K562 (cell line): ENCODE measurements around the gene AGAP1.

Experiments used
- CBX3 ChIP-seq, 2 experiments: IDR thresholded peaks; 1 replicate in 1 of 2; 2 replicates in 1 of 2; pipeline ENCODE4 v1.6.1; 2012; ENCODE audit warnings: inconsistent platforms in 2 of 2, low read length in 2 of 2, borderline replicate concordance in 1 of 2, control low read depth in 1 of 2
- EP300 ChIP-seq: IDR thresholded peaks from 2 replicates; pipeline ENCODE4 v1.6.1; 2012; ENCODE audit warnings: low read length, improper control_type of control experiment
- MAFF ChIP-seq: IDR thresholded peaks from 2 replicates; pipeline ENCODE4 v1.6.1; 2012; ENCODE audit warnings: low read length, improper control_type of control experiment
- NFYB ChIP-seq: IDR thresholded peaks from 2 replicates; pipeline ENCODE4 v1.6.1; 2011; ENCODE audit warnings: mild to moderate bottlenecking, moderate library complexity; ENCODE audit not compliant: insufficient read length; ENCODE audit errors: extremely low read depth
- POLR2A ChIP-seq: fragments of 450-650 bp; conservative IDR thresholded peaks from 2 replicates; pipeline ENCODE4 v1.6.1; 2016
- POLR2AphosphoS5 ChIP-seq: IDR thresholded peaks from 2 replicates; pipeline ENCODE4 v1.6.1; 2011; ENCODE audit warnings: mild to moderate bottlenecking, low read depth, low read length, moderate library complexity; ENCODE audit not compliant: control insufficient read depth, insufficient read depth
- SAFB ChIP-seq: fragments of 200-400 bp; formaldehyde crosslinking; IDR thresholded peaks from 2 replicates; pipeline ENCODE4 v1.6.1; 2017; ENCODE audit warnings: low read depth, low read length, borderline replicate concordance
- SIN3A ChIP-seq, 2 experiments: fragments of 150-350 bp in 1 of 2; IDR thresholded peaks; 2 replicates each; pipeline ENCODE4 v1.6.1; 2011 to 2016; ENCODE audit warnings: borderline replicate concordance in 2 of 2, low read depth in 2 of 2, low read length in 2 of 2, mild to moderate bottlenecking in 2 of 2, moderate library complexity in 2 of 2; ENCODE audit not compliant: control insufficient read depth in 1 of 2

GRCh38 chr2:235502336-235502735, 8.5 kb downstream of the AGAP1 start:
- TF ChIP-seq EP300 (no peak), SIN3A (IDR thresholded peaks at IDR 0.05; ENCODE audit: borderline replicate concordance in 2 of 2, control insufficient read depth in 1 of 2, low read depth in 2 of 2, low read length in 2 of 2) (no peak), SAFB (no peak), MAFF (no peak), NFYB (no peak), CBX3 (IDR thresholded peaks at IDR 0.05; ENCODE audit: borderline replicate concordance in 1 of 2, low read length in 2 of 2) (no peak), POLR2A (no peak), POLR2AphosphoS5 (no peak)
